Memory B cell (primary cell): ENCODE results near the gene SLC16A2.

Experiments used
- ATAC-seq: fragments of 150-1000 bp; cut with Tn5 transposase; 2 replicates; pipeline ENCODE4 v1.10.0; 2021; ENCODE audit warnings: low read depth, mild to moderate bottlenecking, moderate library complexity
- DNase-seq, 2 donors: peaks; one replicate each; pipeline ENCODE4 v3.0.0; 2022; ENCODE audit warnings: low spot score in 2 of 2
- H3K27ac Mint-ChIP-seq: one replicate; pipeline ENCODE4 v1.8.0; 2022; ENCODE audit warnings: mild to moderate bottlenecking, moderate library complexity, mixed read lengths
- H3K27me3 Mint-ChIP-seq: one replicate; pipeline ENCODE4 v1.8.0; 2022; ENCODE audit warnings: mixed read lengths
- H3K36me3 Mint-ChIP-seq: one replicate; pipeline ENCODE4 v1.8.0; 2022; ENCODE audit warnings: mild to moderate bottlenecking, mixed read lengths
- H3K4me1 Mint-ChIP-seq: one replicate; pipeline ENCODE4 v1.8.0; 2022; ENCODE audit warnings: mixed read lengths
- H3K4me3 Mint-ChIP-seq: one replicate; pipeline ENCODE4 v1.8.0; 2022; ENCODE audit warnings: mild to moderate bottlenecking, moderate library complexity, mixed read lengths
- H3K9me3 Mint-ChIP-seq: one replicate; pipeline ENCODE4 v1.8.0; 2022; ENCODE audit warnings: mixed read lengths

SLC16A2 gene

GRCh38 chrX:74421036-74421739 lies at the start of gene SLC16A2:
Gene SLC16A2, plus strand, starts transcription at chrX:74421493. Its CDS starts 145 bp downstream, at chrX:74421638.
- ATAC-seq (peak; percentile 46), DNase-seq (peak in 1 of 2 donors; percentile 18)
- peaks cover 14% of the 10 kb centered on the region for H3K27me3 Mint-ChIP-seq
- H3K36me3 Mint-ChIP-seq = no peaks in the 10 kb centered on the region
- H3K9me3 Mint-ChIP-seq = no peaks in the 10 kb centered on the region
- H3K27ac Mint-ChIP-seq = no peak within 1 kb of the TSS
- H3K4me3 Mint-ChIP-seq = peak within 1 kb of the TSS; percentile 89
- H3K4me1 Mint-ChIP-seq = peaks cover 12% of the 10 kb centered on the region

DNA sequence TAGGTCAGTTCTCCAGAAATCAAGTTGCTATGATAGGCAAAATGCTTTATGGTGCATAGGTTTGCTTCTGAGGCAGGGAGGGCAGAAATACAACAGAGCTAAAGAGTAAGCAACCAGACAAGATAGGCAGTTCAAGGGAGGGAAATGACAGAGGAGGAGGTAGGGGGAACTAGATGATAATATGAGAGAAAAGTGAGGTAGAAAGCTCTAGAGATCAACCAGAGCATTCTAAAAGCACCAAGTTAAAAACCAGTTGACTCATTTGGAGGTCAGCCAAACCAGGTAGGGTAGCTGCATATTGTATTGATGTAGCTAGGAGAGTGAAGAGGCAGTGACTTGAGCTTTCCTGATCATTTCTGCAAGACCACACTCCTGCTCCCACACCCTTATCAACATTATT lies 49.0 kb upstream of the SLC16A2 start:
- Mint-ChIP-seq H3K9me3 (no peaks in the 10 kb centered on the region), H3K27me3 (no peaks in the 10 kb centered on the region), H3K36me3 (no peaks in the 10 kb centered on the region), H3K27ac (no peak overlapping the region), H3K4me3 (no peak overlapping the region), H3K4me1 (no peaks in the 10 kb centered on the region)
- no peak for ATAC-seq
- no peak for DNase-seq

GRCh38 chrX:74377282-74377681 lies 44.0 kb upstream of the SLC16A2 start:
- DNase-seq (no peak), ATAC-seq (no peak)
- Mint-ChIP-seq H3K36me3 (no peaks in the 10 kb centered on the region), H3K9me3 (no peaks in the 10 kb centered on the region), H3K27ac (no peak overlapping the region), H3K4me3 (no peak overlapping the region), H3K27me3 (no peaks in the 10 kb centered on the region), H3K4me1 (no peaks in the 10 kb centered on the region)

- Mint-ChIP-seq H3K27me3 (peaks cover 1% of the 10 kb centered on the region), H3K27ac (no peak overlapping the region), H3K4me3 (no peak overlapping the region), H3K36me3 (no peaks in the 10 kb centered on the region), H3K9me3 (no peaks in the 10 kb centered on the region), H3K4me1 (no peaks in the 10 kb centered on the region)
- ATAC-seq (peak; percentile 70), DNase-seq (peak; percentile 30 to 50)
Observed at GRCh38 chrX:74382613-74383012, 38.7 kb upstream of the SLC16A2 start.

DNA sequence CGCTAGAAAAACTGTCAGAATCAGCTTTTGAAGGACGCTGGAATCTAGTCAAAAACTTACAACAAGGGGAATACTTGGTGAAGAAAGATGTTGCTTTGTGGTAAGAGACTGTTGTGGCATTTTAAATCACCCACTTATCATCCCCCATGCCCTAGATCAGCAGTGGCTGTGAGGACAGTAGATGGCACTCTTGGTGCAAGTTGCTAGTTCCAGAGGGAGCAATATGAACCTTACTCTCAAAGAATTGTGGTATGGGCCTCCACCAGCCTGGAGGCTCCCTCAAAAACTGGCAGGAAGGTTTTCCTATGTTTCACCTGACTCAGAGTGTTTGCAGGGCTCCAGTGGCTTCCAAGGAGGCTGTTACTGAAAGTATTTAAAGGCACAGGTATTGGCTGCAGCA lies 37.7 kb upstream of the SLC16A2 start:
- H3K9me3 Mint-ChIP-seq = no peaks in the 10 kb centered on the region
- H3K4me1 Mint-ChIP-seq = no peaks in the 10 kb centered on the region
- H3K27me3 Mint-ChIP-seq = peaks cover 1% of the 10 kb centered on the region
- no peak overlapping the region for H3K27ac Mint-ChIP-seq
- no peaks in the 10 kb centered on the region for H3K36me3 Mint-ChIP-seq
- DNase-seq (no peak), ATAC-seq (no peak)
- no peak overlapping the region for H3K4me3 Mint-ChIP-seq

- H3K9me3 Mint-ChIP-seq = no peaks in the 10 kb centered on the region
- H3K27ac Mint-ChIP-seq = no peak overlapping the region
- no peaks in the 10 kb centered on the region for H3K4me1 Mint-ChIP-seq
- no peak for ATAC-seq
- H3K4me3 Mint-ChIP-seq = no peak overlapping the region
- no peak for DNase-seq
- no peaks in the 10 kb centered on the region for H3K36me3 Mint-ChIP-seq
- peaks cover 1% of the 10 kb centered on the region for H3K27me3 Mint-ChIP-seq
Observed at GRCh38 chrX:74389016-74389722, 32.1 kb upstream of the SLC16A2 start.

GRCh38 chrX:74395556-74395955 lies 25.7 kb upstream of the SLC16A2 start:
- Mint-ChIP-seq H3K36me3 (no peaks in the 10 kb centered on the region), H3K4me3 (no peak overlapping the region), H3K27me3 (no peaks in the 10 kb centered on the region), H3K4me1 (no peaks in the 10 kb centered on the region), H3K9me3 (no peaks in the 10 kb centered on the region), H3K27ac (no peak overlapping the region)
- no peak for ATAC-seq
- DNase-seq = no peak

DNA sequence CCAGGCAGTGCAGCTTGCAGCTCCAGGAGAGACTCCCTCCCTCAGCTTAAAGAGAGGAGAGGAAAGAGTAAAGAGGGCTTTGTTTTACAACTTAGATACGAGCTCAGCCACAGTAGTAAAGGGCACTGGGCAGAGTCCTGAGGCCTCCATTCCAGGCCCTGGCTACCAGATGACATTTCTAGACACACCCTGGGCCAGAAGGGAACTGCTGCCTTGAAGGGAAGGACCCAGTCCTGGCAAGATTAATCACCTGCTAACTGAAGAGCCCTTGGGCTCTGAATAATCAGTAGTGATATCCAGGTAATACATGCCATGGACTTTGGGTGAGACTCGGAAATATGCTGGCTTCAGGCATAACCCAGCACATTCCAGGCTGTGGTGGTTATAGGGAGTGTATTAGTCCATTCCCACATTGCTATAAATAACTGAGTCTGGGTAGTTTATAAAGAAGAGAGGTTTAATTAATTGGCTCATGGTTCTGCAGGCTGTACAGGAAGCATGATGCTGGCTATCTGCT lies 15.3 kb upstream of the SLC16A2 start:
- H3K9me3 Mint-ChIP-seq = no peaks in the 10 kb centered on the region
- DNase-seq (no peak), ATAC-seq (no peak)
- H3K27ac Mint-ChIP-seq = no peak overlapping the region
- peaks cover 1% of the 10 kb centered on the region for H3K36me3 Mint-ChIP-seq
- no peak overlapping the region for H3K4me3 Mint-ChIP-seq
- no peaks in the 10 kb centered on the region for H3K4me1 Mint-ChIP-seq
- H3K27me3 Mint-ChIP-seq = peaks cover 3% of the 10 kb centered on the region

GRCh38 chrX:74408304-74408703 lies 13.0 kb upstream of the SLC16A2 start:
- Mint-ChIP-seq H3K27me3 (peaks cover 3% of the 10 kb centered on the region), H3K4me3 (no peak overlapping the region), H3K36me3 (peaks cover 1% of the 10 kb centered on the region), H3K4me1 (no peaks in the 10 kb centered on the region), H3K27ac (no peak overlapping the region), H3K9me3 (peaks cover 2% of the 10 kb centered on the region)
- DNase-seq (no peak), ATAC-seq (no peak)

- no peaks in the 10 kb centered on the region for H3K9me3 Mint-ChIP-seq
- no peak for DNase-seq
- H3K27me3 Mint-ChIP-seq = peaks cover 14% of the 10 kb centered on the region
- no peak overlapping the region for H3K27ac Mint-ChIP-seq
- H3K36me3 Mint-ChIP-seq = no peaks in the 10 kb centered on the region
- peak overlapping the region; percentile 84 for H3K4me3 Mint-ChIP-seq
- no peak for ATAC-seq
- H3K4me1 Mint-ChIP-seq = peaks cover 12% of the 10 kb centered on the region
Observed at GRCh38 chrX:74419864-74420195, 1.5 kb upstream of the SLC16A2 start.

DNA sequence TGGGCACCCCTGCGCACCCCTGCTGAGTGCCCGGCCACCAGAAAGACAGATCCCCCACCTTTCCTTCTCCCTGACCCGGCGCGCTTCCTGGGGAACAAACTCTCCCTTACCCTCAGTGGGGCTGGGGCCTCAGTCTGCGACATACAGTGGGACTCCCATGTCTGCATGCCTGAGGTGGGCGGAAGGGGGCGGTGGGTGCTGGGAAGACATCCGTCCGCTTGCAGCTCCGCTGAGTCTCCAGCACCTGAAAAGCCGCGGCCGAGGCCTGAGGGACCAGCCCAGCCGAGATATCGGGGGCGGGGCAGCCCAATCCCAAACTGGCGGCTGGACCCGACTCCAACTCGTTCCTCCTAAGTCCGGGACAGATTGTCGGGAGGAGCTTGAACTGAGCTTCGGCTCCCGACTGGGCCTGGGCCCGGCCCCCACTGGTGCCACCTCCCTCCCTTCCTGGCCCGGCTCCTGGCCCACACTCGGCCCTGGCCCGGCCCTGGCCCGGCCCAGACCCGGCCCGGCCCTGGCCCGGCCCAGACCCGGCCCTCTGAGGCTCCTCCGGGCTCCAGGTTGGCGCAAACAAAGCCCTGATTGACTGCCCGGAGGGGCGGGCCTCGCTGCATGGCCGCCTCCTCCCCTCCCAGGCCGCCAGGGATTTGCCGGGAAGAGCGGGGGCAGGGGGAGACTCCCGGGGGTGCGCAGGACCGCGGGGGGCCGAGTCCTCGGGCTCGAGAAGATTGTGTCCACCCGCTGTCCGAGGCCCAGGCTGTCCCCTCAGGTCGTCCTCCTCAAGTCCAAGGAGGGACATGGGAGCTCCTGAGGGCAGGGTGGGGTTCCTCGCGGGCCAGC lies 877 bp upstream of the SLC16A2 start:
- Mint-ChIP-seq H3K27ac (no peak overlapping the region), H3K36me3 (no peaks in the 10 kb centered on the region), H3K27me3 (peaks cover 14% of the 10 kb centered on the region), H3K9me3 (no peaks in the 10 kb centered on the region), H3K4me3 (peak overlapping the region; percentile 89), H3K4me1 (peaks cover 12% of the 10 kb centered on the region)
- DNase-seq (peak in 1 of 2 donors; percentile 17), ATAC-seq (peak; percentile 29)

DNA sequence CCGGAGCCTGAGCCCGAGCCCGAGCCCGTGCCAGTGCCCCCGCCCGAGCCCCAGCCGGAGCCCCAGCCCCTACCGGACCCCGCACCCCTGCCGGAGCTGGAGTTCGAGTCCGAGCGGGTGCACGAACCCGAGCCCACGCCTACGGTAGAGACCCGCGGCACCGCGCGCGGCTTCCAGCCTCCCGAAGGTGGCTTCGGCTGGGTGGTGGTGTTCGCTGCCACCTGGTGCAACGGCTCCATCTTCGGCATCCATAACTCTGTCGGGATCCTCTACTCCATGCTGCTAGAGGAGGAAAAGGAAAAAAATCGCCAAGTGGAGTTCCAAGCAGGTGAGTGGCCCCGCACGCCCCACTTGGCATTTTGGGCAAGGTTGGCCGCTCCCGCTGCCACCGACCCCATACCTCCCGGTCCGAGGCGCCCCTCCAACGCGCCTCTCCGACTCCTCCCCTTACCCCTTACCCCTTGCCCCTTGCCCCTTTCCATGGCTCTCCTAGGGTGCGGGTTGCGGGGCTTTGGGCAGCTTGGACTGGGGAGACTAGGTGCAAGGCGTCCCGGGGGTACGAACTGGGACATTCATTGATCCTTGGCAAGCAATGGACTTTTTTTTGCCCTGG lies 553 bp downstream of the SLC16A2 start:
- DNase-seq = no peak
- H3K27me3 Mint-ChIP-seq = peaks cover 12% of the 10 kb centered on the region
- H3K4me3 Mint-ChIP-seq = peak overlapping the region; percentile 70
- ATAC-seq = peak; percentile 5
- H3K27ac Mint-ChIP-seq = no peak overlapping the region
- peaks cover 12% of the 10 kb centered on the region for H3K4me1 Mint-ChIP-seq
- no peaks in the 10 kb centered on the region for H3K9me3 Mint-ChIP-seq
- no peaks in the 10 kb centered on the region for H3K36me3 Mint-ChIP-seq

DNA sequence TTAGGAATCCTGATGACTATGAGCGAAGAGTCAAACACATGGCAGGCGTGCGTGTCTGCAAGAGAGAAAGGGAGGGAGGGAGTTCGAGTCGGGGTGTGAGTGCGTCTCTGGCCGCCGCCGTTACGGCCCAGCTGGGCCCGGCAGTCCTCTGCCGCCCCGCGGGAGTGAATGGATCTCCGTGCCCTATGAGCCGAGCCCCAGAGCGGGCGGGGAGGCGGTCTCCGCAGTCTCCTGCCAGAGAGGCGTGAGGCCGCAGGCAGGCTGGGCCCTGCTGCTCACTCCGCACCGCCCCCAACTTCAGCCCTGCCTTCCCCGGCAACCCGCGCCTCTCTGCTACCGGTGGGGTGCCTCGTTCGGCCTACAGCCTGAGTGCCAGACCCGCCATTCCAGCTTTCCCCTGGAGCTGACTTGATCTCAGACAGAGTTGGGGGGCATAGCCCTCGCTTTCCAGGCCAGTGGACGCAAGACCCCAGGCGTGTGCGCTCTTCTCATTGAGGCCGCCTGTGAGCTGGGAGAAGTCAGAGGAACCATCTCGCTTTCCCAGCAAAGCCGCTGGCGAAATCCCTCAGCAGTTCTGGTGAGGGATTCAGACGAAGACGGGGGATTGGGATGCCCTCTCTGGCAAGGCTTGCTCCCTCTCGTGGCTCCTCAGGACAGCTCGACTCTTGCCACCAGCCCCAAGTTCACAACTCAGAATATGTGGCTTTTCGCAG lies 1.4 kb downstream of the SLC16A2 start:
- H3K9me3 Mint-ChIP-seq = no peaks in the 10 kb centered on the region
- H3K27ac Mint-ChIP-seq = no peak overlapping the region
- ATAC-seq (peak; percentile 43), DNase-seq (peak in 1 of 2 donors; percentile 10)
- H3K4me1 Mint-ChIP-seq = peaks cover 12% of the 10 kb centered on the region
- no peaks in the 10 kb centered on the region for H3K36me3 Mint-ChIP-seq
- H3K4me3 Mint-ChIP-seq = peak overlapping the region; percentile 70
- H3K27me3 Mint-ChIP-seq = peaks cover 9% of the 10 kb centered on the region
